Measurements from ENCODE around the gene SORCS3.

SORCS3 gene

GRCh38 chr10:105243825-105244224, 602.7 kb downstream of the SORCS3 start:
- Mint-ChIP-seq H3K27ac (no peak overlapping the region), H3K9me3 (no peaks in the 10 kb centered on the region), H3K36me3 (ENCODE audit: low read depth) (no peaks in the 10 kb centered on the region), H3K27me3 (ENCODE audit: low read depth, poor library complexity) (peaks cover 12% of the 10 kb centered on the region), H3K4me1 (no peaks in the 10 kb centered on the region), H3K4me3 (no peak overlapping the region)
- no peak for DNase-seq
- no peak for TF ChIP-seq CTCF (IDR thresholded peaks at IDR 0.05)

GRCh38 chr10:105247831-105248499, 606.9 kb downstream of the SORCS3 start:
- no peak overlapping the region for H3K4me3 Mint-ChIP-seq
- no peaks in the 10 kb centered on the region for H3K36me3 Mint-ChIP-seq (ENCODE audit: low read depth)
- TF ChIP-seq CTCF (IDR thresholded peaks at IDR 0.05): no peak
- no peaks in the 10 kb centered on the region for H3K9me3 Mint-ChIP-seq
- no peak for DNase-seq
- H3K27me3 Mint-ChIP-seq (ENCODE audit: low read depth, poor library complexity): peaks cover 12% of the 10 kb centered on the region
- H3K27ac Mint-ChIP-seq: no peak overlapping the region
- H3K4me1 Mint-ChIP-seq: no peaks in the 10 kb centered on the region

- no peak overlapping the region for H3K27ac Mint-ChIP-seq
- no peak for DNase-seq
- TF ChIP-seq CTCF (IDR thresholded peaks at IDR 0.05): no peak
- H3K36me3 Mint-ChIP-seq (ENCODE audit: low read depth): no peaks in the 10 kb centered on the region
- no peaks in the 10 kb centered on the region for H3K4me1 Mint-ChIP-seq
- no peaks in the 10 kb centered on the region for H3K9me3 Mint-ChIP-seq
- peaks cover 3% of the 10 kb centered on the region for H3K27me3 Mint-ChIP-seq (ENCODE audit: low read depth, poor library complexity)
- no peak overlapping the region for H3K4me3 Mint-ChIP-seq
Measured at GRCh38 chr10:105252911-105253310, 611.8 kb downstream of the SORCS3 start.

- Mint-ChIP-seq H3K9me3 (no peaks in the 10 kb centered on the region), H3K27ac (no peak overlapping the region), H3K36me3 (ENCODE audit: low read depth) (no peaks in the 10 kb centered on the region), H3K27me3 (ENCODE audit: low read depth, poor library complexity) (no peaks in the 10 kb centered on the region), H3K4me3 (no peak overlapping the region), H3K4me1 (no peaks in the 10 kb centered on the region)
- DNase-seq: no peak
- no peak for TF ChIP-seq CTCF (IDR thresholded peaks at IDR 0.05)
Measured at GRCh38 chr10:105253515-105254212, 612.6 kb downstream of the SORCS3 start.

- no peak for DNase-seq
- no peaks in the 10 kb centered on the region for H3K36me3 Mint-ChIP-seq (ENCODE audit: low read depth)
- H3K27me3 Mint-ChIP-seq (ENCODE audit: low read depth, poor library complexity): peaks cover 5% of the 10 kb centered on the region
- no peak for TF ChIP-seq CTCF (IDR thresholded peaks at IDR 0.05)
- H3K4me1 Mint-ChIP-seq: no peaks in the 10 kb centered on the region
- H3K4me3 Mint-ChIP-seq: no peak overlapping the region
- no peaks in the 10 kb centered on the region for H3K9me3 Mint-ChIP-seq
- H3K27ac Mint-ChIP-seq: no peak overlapping the region
Measured at GRCh38 chr10:105258036-105258673, 617.1 kb downstream of the SORCS3 start.
